ENCODE results near the gene ITM2B. TPM values are rescaled to one million over a fixed set of nuclear protein-coding genes. Genes with fewer than 3 reads are reported as not detected.

Gene ITM2B
- total RNA-seq, 2 experiments from 2014 or later: 76.7 to 77.5 TPM

- POLR2A ChIA-PET: no interaction called here
These were observed 18.6 kb downstream of the ITM2B start for GRCh38 chr13:48251611-48252081.

GRCh38 chr13:48252176-48252575 lies 19.2 kb downstream of the ITM2B start:
- CTCF ChIA-PET: no interaction called here
- POLR2A ChIA-PET: no interaction called here

More at GRCh38 chr13:48251611-48252081, 18.6 kb downstream of the ITM2B start:
- CTCF ChIA-PET: no interaction called here

- ChIA-PET CTCF (no interaction called here), POLR2A (interaction anchor here (0.6 kb wide), 2 partner anchors 9 to 47 kb away, joined by 3 to 4 read pairs; no protein-coding TSS in a partner anchor)
These were observed 20.8 kb downstream of the ITM2B start for GRCh38 chr13:48253849-48254248.

- ChIA-PET POLR2A (no interaction called here), CTCF (interaction anchor here (0.7 kb wide), 1 partner anchor 302 kb away, joined by 3 read pairs; no protein-coding TSS in a partner anchor)
These were observed 22.1 kb downstream of the ITM2B start for GRCh38 chr13:48255090-48255489.

GRCh38 chr13:48255954-48256353 lies 22.9 kb downstream of the ITM2B start:
- CTCF ChIA-PET: no interaction called here
- POLR2A ChIA-PET: no interaction called here

- CTCF ChIA-PET: no interaction called here
These were observed 25.0 kb downstream of the ITM2B start for GRCh38 chr13:48258002-48258401.

GRCh38 chr13:48258430-48258829 lies 25.4 kb downstream of the ITM2B start:
- ChIA-PET CTCF (no interaction called here), POLR2A (no interaction called here)

More at GRCh38 chr13:48258002-48258401, 25.0 kb downstream of the ITM2B start:
- POLR2A ChIA-PET: no interaction called here

- CTCF ChIA-PET: no interaction called here
- POLR2A ChIA-PET: no interaction called here
These were observed 28.0 kb downstream of the ITM2B start for GRCh38 chr13:48260970-48261369.

GRCh38 chr13:48263196-48263595 lies 30.2 kb downstream of the ITM2B start:
- ChIA-PET CTCF (interaction anchor here (1.2 kb wide), 1 partner anchor 114 kb away, joined by 3 read pairs; no protein-coding TSS in a partner anchor), POLR2A (interaction anchor here (0.6 kb wide), 1 partner anchor 9 kb away, joined by 4 read pairs; no protein-coding TSS in a partner anchor)

- CTCF ChIA-PET: no interaction called here
- POLR2A ChIA-PET: interaction anchor here (0.9 kb wide), 1 partner anchor 32 kb away, joined by 3 read pairs; no protein-coding TSS in a partner anchor
These were observed 31.1 kb downstream of the ITM2B start for GRCh38 chr13:48264058-48264457.

- ChIA-PET POLR2A (no interaction called here), CTCF (interaction anchor here (1.0 to 1.5 kb wide), 3 partner anchors 9 to 193 kb away, joined by 3 read pairs; partner anchors contain the start of gene ITM2B)
These were observed 32.3 kb downstream of the ITM2B start for GRCh38 chr13:48265217-48265815.

GRCh38 chr13:48266150-48266549 lies 33.1 kb downstream of the ITM2B start:
- ChIA-PET POLR2A (no interaction called here), CTCF (interaction anchor here (1.5 kb wide), 1 partner anchor 194 kb away, joined by 3 read pairs; no protein-coding TSS in a partner anchor)

GRCh38 chr13:48266701-48267639 lies 34.0 kb downstream of the ITM2B start:
- CTCF ChIA-PET: no interaction called here

GRCh38 chr13:48268019-48268418 lies 35.0 kb downstream of the ITM2B start:
- CTCF ChIA-PET: no interaction called here
- POLR2A ChIA-PET: no interaction called here

More at GRCh38 chr13:48266701-48267639, 34.0 kb downstream of the ITM2B start:
- POLR2A ChIA-PET: no interaction called here

- ChIA-PET POLR2A (no interaction called here), CTCF (no interaction called here)
These were observed 40.3 kb downstream of the ITM2B start for GRCh38 chr13:48273346-48273745.

GRCh38 chr13:48275507-48275906 lies 42.5 kb downstream of the ITM2B start:
- POLR2A ChIA-PET: no interaction called here
- CTCF ChIA-PET: interaction anchor here (0.7 kb wide), 1 partner anchor 317 kb away, joined by 3 read pairs; no protein-coding TSS in a partner anchor

GRCh38 chr13:48278806-48279205 lies 45.8 kb downstream of the ITM2B start:
- ChIA-PET CTCF (interaction anchor here (0.8 kb wide), 1 partner anchor 183 kb away, joined by 4 read pairs; no protein-coding TSS in a partner anchor), POLR2A (no interaction called here)

GRCh38 chr13:48281556-48281955 lies 48.5 kb downstream of the ITM2B start:
- ChIA-PET POLR2A (interaction anchor here (0.6 kb wide), 1 partner anchor 110 kb away, joined by 9 read pairs; no protein-coding TSS in a partner anchor), CTCF (interaction anchor here (0.6 kb wide), 1 partner anchor 9 kb away, joined by 3 read pairs; no protein-coding TSS in a partner anchor)

- CTCF ChIA-PET: no interaction called here
- POLR2A ChIA-PET: no interaction called here
These were observed 58.7 kb downstream of the ITM2B start for GRCh38 chr13:48291730-48292129.

- POLR2A ChIA-PET: no interaction called here
These were observed 59.6 kb downstream of the ITM2B start for GRCh38 chr13:48292650-48293049.

More at GRCh38 chr13:48292650-48293049, 59.6 kb downstream of the ITM2B start:
- CTCF ChIA-PET: no interaction called here
